Left lobe of liver (tissue), 2 donors: Measurements from ENCODE around the gene DNAJC8. TPM values are rescaled to one million over a fixed set of nuclear protein-coding genes. Genes with fewer than 3 reads are reported as not detected.
A peak's percentile ranks its signal among the peaks of the same experiment; 100 is the strongest.

Experiments used
- ATAC-seq: fragments of 200-7000 bp; cut with Tn5 transposase; one replicate; pipeline ENCODE4 v1.9.1; 2020; ENCODE audit warnings: mild to moderate bottlenecking, moderate library complexity
- DNase-seq: peaks from one replicate; pipeline ENCODE4 v3.0.0-alpha.2; 2020; ENCODE audit warnings: low spot score
- total RNA-seq: library from RNA; stranded (reverse); gene quantifications from one replicate; pipeline ENCODE4 v1.2.1, GENCODE V29; 2021
- donor health status: DM: no; HTN: no; CAD: no; lungs with moderate emphysema.
- donor health status: DM: no; HTN: yes; CAD: no.

The DNAJC8 gene
- total RNA-seq, 1 donor from 2014 or later, result 23.6 TPM

GRCh38 chr1:28173151-28173979 is 59.5 kb downstream of the DNAJC8 start:
- no peak for ATAC-seq
- no peak for DNase-seq

GRCh38 chr1:28172713-28173150 is 60.1 kb downstream of the DNAJC8 start:
- ATAC-seq, result peak; percentile 63
- DNase-seq, result no peak

- DNase-seq, result no peak
- no peak for ATAC-seq
These were observed 61.6 kb downstream of the DNAJC8 start for GRCh38 chr1:28171246-28171645.

- ATAC-seq (no peak), DNase-seq (no peak)
These were observed 62.7 kb downstream of the DNAJC8 start for GRCh38 chr1:28170001-28170596.

- no peak for DNase-seq
- ATAC-seq, result peak; percentile 23
These were observed 69.2 kb downstream of the DNAJC8 start for GRCh38 chr1:28163496-28164161.

- no peak for DNase-seq
These were observed 70.7 kb downstream of the DNAJC8 start for GRCh38 chr1:28162151-28162550.

GRCh38 chr1:28161751-28162150 is 71.1 kb downstream of the DNAJC8 start:
- DNase-seq (no peak), ATAC-seq (no peak)

More at GRCh38 chr1:28162151-28162550, 70.7 kb downstream of the DNAJC8 start:
- ATAC-seq, result peak; percentile 19

GRCh38 chr1:28160782-28161266 is 72.0 kb downstream of the DNAJC8 start:
- DNase-seq (no peak), ATAC-seq (peak; percentile 48)

GRCh38 chr1:28159680-28160079 is 73.1 kb downstream of the DNAJC8 start:
- ATAC-seq, result no peak

GRCh38 chr1:28159243-28159642 is 73.6 kb downstream of the DNAJC8 start:
- ATAC-seq (no peak), DNase-seq (no peak)

More at GRCh38 chr1:28159680-28160079, 73.1 kb downstream of the DNAJC8 start:
- no peak for DNase-seq

GRCh38 chr1:28157894-28158293 is 74.9 kb downstream of the DNAJC8 start:
- ATAC-seq (no peak), DNase-seq (no peak)

GRCh38 chr1:28156821-28157220 is 76.0 kb downstream of the DNAJC8 start:
- ATAC-seq, result no peak
- DNase-seq, result no peak

GRCh38 chr1:28155628-28156027 is 77.2 kb downstream of the DNAJC8 start:
- no peak for ATAC-seq

GRCh38 chr1:28154078-28154594 is 78.7 kb downstream of the DNAJC8 start:
- ATAC-seq, result no peak
- no peak for DNase-seq

More at GRCh38 chr1:28155628-28156027, 77.2 kb downstream of the DNAJC8 start:
- no peak for DNase-seq

Other genes starting within 250 kb of the DNAJC8 start
- gene EYA3, start 144.4 kb downstream of the DNAJC8 start, total RNA-seq, result 6.9 TPM
- gene PTAFR, start 56.3 kb downstream of the DNAJC8 start, total RNA-seq, result 0.70 TPM
- gene ATP5IF1, start 3.1 kb upstream of the DNAJC8 start, total RNA-seq, result 128 TPM
- gene SESN2, start 26.5 kb upstream of the DNAJC8 start, total RNA-seq, result 15.2 TPM
- gene MED18, start 96.0 kb upstream of the DNAJC8 start, total RNA-seq, result 16.3 TPM
- gene PHACTR4, start 136.7 kb upstream of the DNAJC8 start, total RNA-seq, result 23.5 TPM